Fibroblast of skin of left biceps (primary cell): ENCODE results near the gene NIPAL1.

Source experiments
- DNase-seq, 2 experiments: peaks; one replicate each; pipeline ENCODE4 v3.0.0-alpha.2; 2013; ENCODE audit warnings: low read depth in 2 of 2

NIPAL1 gene

DNA sequence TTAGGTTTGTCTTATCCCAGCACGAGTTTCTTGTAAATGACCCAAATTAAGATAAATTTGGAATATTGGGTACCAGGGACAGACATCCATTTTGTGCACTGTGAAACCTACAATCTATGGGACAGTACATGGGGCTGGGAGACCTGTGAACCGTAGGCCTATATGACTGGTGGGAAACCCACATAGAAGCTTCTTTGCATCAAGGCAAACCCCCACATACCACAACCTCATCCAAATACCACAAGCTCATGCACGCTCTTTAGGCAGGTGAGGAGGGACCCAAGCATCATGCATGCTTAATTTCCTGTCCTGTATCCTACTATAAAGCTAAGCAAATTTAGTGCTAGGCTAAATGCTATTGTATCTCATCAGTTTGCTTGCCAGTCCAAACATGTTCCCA lies 47.8 kb downstream of the NIPAL1 start:
- no peak for DNase-seq

DNA sequence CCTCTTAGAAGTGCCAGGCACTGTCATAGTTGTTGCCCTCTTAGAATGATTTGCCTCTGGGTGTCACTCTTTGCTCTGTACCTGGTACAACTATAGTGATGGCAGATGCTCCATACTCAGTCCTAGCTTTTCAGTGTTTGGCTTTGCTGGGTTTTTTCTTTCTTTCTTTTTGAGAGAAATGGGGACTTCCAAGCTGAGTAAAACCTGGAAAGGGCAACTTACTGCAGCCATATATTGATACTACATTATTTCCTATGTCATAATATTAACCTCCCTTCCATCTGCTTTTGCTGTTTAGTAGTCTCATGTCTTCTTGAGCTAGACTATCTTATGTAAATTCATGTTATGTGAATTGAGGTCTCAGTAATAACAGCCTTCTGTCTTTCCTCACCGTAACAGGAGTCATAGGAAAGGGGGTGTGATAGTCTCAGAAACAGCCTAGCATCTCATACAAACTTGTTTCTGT lies 49.0 kb downstream of the NIPAL1 start:
- no peak for DNase-seq

DNA sequence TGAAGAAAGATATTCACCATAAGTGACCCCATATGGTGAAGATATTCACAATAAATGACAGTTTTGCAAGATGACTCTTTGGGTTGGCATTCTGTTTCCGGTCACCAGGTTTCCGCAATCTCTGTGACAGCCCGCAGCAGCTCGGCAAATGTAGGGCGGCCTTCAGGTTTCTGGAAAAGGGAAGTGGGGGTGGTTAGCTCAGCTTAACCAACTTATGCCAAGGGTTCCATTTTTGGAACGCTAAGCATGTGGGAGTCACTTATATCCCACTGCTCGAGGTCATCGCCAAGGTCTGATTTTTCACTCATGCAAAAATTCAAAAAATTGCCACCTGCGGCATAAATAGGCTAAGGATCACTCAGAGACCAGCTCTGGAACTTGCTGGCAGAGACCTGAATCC lies 51.0 kb downstream of the NIPAL1 start:
- no peak for DNase-seq

DNA sequence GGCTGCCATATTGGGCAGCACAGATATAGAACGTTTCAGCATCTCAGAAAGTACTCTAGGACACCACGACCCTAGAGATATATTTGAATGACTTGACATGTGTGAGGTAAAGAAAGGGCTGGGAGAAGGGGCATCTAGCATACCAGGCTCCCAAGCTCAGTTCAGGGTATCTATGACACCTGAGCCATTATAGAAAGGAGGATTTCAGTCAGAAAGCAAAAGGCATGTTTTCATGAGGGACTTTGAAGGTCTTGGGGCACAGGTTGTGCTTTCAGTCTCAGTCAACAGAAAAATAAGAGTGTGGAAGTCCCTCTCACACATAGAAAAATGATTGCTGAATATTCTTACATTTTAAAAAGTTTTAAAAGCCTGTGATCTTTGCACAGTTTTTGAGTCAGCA lies 51.6 kb downstream of the NIPAL1 start:
- no peak for DNase-seq

DNA sequence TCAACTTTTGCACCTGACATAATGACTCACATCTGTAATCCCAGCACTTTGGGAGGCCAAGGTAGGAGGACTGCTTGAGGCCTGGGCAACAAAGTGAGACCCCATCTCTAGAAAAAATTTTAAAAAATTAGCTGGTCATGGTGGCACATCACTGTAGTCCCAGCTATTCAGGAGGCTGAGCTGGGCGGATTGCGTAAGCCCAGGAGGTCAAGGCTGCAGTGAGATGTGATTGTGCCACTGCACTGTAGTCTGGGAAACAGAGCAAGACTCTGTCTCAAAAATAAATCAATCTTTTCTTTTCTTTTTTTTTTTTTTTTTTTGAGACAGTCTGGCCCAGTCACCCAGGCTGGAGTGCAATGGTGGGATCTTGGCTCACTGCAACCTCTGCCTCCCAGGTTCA lies 52.5 kb downstream of the NIPAL1 start:
- no peak for DNase-seq

DNA sequence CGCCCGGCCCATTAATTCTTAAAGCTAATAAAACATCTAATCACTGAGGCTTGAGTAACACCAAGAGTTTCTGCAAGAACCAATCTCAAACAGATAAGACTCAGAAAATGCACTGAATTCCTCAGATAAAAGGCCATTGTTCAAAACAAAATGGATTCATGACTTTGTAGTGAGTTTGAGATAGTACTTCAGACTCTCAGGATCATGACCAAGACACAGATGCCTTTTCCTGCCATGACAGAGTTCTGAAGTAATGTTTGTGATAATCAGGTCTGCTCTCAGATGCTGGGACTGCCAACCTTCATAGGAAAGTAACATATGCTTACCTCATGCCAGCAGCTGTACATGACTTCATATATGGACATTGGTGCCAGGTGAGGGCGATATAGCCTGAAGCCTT lies 54.6 kb downstream of the NIPAL1 start:
- DNase-seq: no peak

DNA sequence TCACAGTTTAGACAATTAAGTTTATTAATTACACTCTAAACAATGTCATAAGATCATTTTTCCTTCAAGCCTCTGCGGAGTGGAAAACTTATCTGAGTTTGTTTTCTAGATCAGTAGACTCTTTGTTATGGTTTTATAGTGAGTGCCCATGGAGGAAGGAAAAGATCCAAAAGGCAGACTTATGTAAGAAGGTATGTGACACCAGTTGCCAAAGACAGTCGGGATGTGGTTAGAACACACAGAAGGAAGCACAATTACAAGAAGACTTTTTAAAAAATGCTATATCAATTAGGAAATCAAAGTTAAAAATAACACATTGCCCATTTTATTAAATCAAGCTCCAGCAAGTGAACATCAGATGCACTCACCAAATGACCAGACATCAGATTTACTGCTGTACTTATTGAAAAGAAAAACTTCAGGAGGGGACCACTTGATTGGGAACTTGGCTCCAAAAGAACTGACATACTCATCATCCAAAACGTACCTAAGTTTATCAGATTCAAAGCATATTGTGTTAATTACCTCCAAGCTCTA lies 57.1 kb downstream of the NIPAL1 start:
- DNase-seq: no peak

DNA sequence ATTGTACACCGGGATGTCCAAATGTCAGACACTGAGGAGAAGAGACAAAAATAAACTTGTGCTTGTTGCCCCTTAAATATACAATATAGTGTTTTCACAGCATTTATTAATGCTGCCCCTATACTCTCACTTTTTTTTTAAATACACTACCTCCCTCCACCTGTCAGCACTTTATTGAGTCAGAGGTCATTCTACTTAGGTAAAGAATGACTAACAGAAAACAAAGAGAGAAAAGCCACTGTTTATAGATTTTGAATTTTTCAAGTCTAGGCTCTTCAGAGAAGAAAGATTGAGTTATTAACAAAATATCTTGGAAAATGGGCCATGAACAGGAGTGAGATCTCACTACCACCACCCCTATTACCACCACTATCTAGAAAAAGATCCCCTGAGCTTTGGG lies 58.1 kb downstream of the NIPAL1 start:
- DNase-seq: no peak

DNA sequence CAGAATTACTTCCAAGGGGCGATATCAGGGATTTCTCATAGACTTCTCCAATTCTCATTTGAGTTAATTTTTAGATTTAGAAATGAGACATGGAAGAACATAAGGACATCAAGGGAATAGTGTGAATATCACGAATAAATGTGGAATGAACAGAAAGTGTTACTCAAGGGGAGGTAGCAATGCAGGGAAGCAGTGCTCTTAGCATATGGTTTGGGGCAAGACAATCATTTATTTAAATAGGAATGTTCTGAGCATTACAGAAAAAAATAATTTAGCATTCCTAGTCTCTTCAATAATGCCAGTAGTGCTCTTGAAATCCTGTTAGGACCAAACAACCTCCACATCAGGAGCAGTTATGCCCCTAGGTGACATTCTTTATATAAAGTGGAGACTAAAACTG lies 61.9 kb downstream of the NIPAL1 start:
- DNase-seq: no peak

DNA sequence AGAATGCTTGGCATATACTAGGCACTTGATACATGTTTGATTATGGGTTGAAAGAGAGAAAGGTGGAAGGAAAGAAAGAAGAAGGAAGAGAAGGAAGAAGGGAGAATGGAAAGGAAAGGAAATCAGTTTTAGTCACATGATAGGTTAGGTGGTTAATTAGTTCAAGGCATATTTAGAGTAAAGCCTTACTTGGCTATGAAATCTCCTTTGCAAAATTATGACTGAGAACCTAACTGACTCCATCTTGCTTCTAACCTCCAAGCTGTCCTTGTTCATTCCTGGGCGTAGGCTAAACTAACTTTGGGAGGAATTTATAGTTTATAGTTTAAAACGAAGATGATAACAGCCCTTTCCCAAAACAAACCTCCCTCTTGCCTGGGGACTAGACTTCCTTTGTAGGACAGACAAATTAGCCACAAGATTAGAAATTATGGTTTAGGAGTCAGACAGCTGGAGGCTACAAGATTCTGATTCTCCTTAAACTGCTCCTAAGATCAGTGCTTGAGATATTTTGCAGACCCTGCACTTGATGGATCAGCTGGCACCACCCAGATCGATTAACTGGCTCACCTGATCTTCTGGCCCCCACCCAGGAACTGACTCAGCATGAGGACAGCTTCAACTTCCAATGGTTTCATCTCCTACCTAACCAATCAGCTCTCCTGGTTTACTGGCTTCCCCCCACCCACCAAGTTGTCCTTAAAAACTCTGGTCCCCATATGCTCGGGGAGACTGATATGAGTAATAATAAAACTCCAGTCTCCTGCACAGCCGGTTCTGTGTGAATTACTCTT lies 62.5 kb downstream of the NIPAL1 start:
- DNase-seq: no peak

DNA sequence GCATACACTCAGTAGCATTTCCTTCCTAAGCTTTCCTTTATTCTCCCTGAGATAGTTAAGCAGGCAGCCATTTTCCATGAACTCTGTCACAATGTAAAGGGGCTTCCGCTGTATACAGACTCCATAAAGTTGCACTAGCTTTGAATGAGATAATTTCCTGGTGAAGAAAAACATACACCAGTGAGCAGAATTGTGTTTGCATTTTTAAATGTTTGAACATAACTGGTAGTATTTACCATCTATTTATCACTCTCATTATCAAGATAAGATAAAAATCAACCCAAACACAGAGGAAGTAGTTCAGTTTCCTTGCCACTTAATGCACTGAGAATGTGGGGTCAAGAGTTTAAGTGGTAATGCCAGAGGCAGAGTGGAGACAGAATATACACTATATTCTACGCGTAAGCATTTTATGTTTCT lies 63.4 kb downstream of the NIPAL1 start:
- DNase-seq: no peak

DNA sequence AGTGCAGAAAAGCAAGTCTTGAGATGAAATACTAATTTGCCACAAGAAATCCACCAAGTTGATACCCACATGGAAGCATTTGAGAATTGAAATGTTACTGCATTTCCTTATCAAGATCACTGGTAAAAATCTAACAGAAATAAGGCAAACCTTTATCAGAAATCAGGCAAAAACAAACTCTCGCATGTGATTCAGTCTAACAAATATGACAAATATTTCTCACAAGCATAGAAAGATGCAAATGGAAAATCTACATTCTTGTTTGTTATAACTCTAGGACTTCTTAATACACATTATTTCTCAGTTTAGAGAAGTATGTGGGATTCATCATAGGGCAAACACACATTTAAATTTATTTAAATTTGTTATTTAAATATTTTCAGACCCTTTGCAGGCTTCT lies 64.6 kb downstream of the NIPAL1 start:
- DNase-seq: no peak

DNA sequence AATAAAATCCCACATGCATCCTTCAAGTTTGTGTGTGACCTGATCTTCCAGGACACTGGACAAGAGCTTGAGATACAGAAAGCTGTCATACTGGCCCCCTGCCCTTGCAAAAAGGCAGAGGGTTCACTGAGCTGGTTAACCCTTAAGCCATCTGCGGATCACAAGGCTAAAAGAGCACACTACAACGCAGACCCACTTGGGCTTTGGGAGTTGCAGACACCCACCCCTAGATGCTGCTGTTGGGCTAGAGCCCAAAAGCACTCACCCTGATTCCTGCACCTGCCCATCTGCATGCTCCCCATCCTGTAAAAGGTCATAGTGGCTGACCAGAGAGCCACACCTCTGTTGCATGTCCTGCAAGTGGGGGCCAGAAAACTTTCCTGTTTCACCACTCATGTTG lies 66.4 kb downstream of the NIPAL1 start:
- no peak for DNase-seq

DNA sequence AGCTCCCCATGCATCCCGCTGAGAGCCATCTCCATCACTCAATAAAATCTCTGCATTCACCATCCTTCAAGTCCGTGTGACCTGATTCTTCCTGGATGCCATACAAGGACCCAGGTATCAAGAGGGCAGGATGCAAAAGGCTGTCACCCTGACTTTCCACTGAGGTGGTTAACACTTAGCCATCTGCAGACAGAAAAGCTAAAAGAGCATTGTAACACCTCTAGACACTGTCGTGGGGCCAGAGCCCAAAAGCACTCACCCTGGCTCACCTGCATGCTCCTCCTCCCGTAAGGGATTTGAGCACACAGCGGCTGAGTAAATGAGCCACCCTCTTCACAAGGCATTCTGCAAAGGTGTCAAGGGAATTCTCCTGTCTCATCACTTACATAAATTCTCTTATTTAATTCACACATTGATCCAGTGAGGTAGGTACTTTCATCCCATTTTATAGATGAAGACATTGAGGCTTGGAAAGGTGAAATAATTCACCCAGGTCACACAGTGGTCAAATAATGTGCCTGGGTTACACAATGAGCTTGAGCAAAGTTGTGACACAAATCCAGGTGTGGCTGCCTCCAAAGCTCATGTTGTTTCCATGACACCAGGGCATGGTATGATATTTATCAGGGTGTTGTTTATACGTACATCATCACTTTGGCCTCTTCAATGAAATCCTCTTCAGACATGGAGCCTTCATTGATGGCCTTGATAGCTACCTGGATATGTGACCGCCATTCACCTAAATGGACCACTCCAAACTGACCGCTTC lies 69.4 kb downstream of the NIPAL1 start:
- no peak for DNase-seq
